CD4-positive, alpha-beta memory T cell (primary cell): ENCODE measurements around the gene MAB21L4. TPM values are rescaled to one million over a fixed set of nuclear protein-coding genes. Genes with fewer than 3 reads are reported as not detected.

Experiments
- polyA plus RNA-seq, 2 donors: library from polyadenylated mRNA; unstranded; fragments of 300-500 nt; fragmentation: Illumina TruSeq; gene quantifications; one replicate each; pipeline ENCODE4 v1.2.3, GENCODE V29; 2021
- total RNA-seq, 2 experiments: library from RNA; stranded (reverse); gene quantifications; one replicate each; pipeline ENCODE4 v1.2.3, GENCODE V29; 2021

MAB21L4 gene
- total and polyA plus RNA-seq, 4 experiments from 2014 or later = not detected

Other genes starting within 250 kb of the MAB21L4 start
- not detected for gene AQP12B, start 213.3 kb downstream of the MAB21L4 start, total RNA-seq
- not detected for gene AQP12B, start 213.3 kb downstream of the MAB21L4 start, polyA plus RNA-seq
- gene AQP12A, start 204.3 kb downstream of the MAB21L4 start, total RNA-seq = not detected
- not detected for gene AQP12A, start 204.3 kb downstream of the MAB21L4 start, polyA plus RNA-seq
- gene KIF1A, start 75.9 kb downstream of the MAB21L4 start, total RNA-seq = not detected
- not detected for gene KIF1A, start 75.9 kb downstream of the MAB21L4 start, polyA plus RNA-seq
- gene AGXT, start 27.3 kb downstream of the MAB21L4 start, total RNA-seq = not detected
- not detected for gene AGXT, start 27.3 kb downstream of the MAB21L4 start, polyA plus RNA-seq
- not detected for gene CROCC2, start 10.2 kb upstream of the MAB21L4 start, total RNA-seq
- gene CROCC2, start 10.2 kb upstream of the MAB21L4 start, polyA plus RNA-seq = not detected
- gene SNED1, start 102.5 kb upstream of the MAB21L4 start, total RNA-seq = 10 to 100 TPM; 85.2 to 90.1 TPM
- gene SNED1, start 102.5 kb upstream of the MAB21L4 start, polyA plus RNA-seq = 1 to 10 TPM; 1.6 to 3.2 TPM
- gene MTERF4, start 206.1 kb upstream of the MAB21L4 start, total RNA-seq = 100 to 1,000 TPM; 204 to 227 TPM
- gene MTERF4, start 206.1 kb upstream of the MAB21L4 start, polyA plus RNA-seq = 10 to 100 TPM; 44.6 to 56.6 TPM